ENCODE results near the gene ELAVL3.

DNA sequence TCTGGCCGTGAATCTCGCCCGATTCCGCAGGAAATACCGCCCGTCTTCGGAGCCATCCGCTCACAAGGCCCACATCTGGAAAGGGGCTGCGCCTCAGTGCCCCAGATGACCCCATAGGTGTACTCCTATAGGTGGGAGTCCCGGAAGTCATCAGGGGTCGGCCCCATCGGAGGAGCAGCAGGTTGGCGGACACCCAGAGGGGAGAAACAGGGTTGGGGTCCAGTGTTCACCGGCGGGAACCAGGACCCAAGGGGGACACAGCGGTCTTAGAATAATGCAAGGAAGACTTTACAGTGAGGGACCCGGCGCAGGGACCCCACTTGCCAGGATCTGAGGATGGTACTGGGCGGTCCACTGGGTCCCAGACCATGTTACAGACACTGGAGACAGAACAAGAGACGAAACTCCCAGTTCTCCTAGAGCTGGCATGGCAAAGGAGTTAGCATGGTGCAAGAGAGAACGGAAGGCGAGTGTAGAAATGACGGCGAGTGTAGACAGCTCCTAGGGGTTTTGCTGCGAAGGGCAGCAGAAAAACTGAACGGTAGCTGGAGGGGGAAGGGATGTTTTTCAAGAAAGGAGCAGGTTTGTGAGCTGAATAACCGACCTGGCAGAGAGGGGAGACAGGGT, 57.6 kb downstream of the ELAVL3 start:
- no peak for TF ChIP-seq POLR2A (IDR thresholded peaks at IDR 0.05; ENCODE audit: low read length)
- no peak for TF ChIP-seq GATA1 (IDR thresholded peaks at IDR 0.05; ENCODE audit: low read depth, low read length)
